HuH-7 (cell line): Measurements from ENCODE around the gene SSTR3.
"Not testable (repeated sequence)": the region's sequence is repeated elsewhere in the genome, so short reads cannot be mapped to it uniquely, and the experiment has no call there.

ENCODE experiments used
- DNase-seq: peaks from one replicate; pipeline ENCODE4 v3.0.0; 2011; ENCODE audit warnings: low spot score

SSTR3 gene

GRCh38 chr22:37212174-37212906, at the start of gene SSTR3:
TSS of gene SSTR3 (minus strand) at chr22:37212477. CDS start at chr22:37207803, 4,674 bp downstream.
- no peak for DNase-seq

GRCh38 chr22:37260901-37261336, 48.6 kb upstream of the SSTR3 start:
- DNase-seq = peak; percentile 80

DNA sequence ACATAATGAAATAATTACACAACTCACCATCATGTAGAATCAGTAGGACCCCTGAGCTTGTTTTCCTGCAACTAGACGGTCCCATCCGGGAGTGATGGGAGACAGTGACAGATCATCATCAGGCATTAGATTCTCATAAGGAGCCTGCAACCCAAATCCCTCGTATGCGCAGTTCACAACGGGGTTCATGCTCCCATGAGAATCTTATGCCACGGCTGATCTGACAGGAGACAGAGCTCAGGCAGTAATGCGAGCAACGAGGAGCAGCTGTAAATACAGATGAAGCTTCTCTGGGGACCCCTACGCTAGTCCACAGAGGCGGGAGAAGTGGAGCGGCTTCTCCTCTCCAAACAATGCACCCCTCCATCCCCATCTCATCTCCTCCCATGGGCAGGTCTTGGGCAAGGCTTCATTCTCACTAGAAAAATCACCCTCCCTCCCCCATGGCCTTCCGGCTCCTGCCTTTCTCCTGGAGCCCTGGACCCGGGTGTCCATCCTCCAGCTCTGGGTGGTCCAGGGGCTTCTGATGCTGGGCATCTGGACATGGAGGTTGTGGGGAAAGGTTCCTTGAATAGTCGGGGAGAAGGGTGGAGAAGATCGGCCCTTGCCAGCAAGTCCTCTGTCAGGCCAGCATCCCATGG, 48.0 kb upstream of the SSTR3 start:
- DNase-seq = no peak

DNA sequence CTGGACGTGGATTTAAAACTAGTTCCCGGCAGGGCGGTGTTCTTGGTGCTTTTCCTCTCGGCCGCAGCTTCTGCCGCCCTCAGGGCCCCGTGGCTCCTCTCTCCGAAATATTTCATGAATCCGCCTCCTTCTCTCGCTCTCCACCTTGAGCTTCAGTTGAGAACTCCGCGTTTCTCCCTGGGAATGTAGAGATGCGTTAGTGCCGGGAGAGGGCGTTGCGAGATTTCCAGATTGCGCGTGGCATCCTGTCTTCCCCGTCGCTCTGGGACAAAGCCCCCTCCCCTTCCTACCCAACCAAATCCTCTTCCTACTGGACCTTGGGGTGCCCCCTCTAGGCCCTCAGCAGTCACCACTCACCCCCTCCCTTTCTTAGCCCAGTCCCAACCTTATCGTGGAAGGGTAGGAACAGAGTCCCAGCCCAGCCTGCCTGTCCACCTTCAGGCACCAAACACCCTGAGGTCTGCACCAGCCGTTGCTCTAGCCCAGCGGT, 47.3 kb upstream of the SSTR3 start:
- DNase-seq = no peak

DNA sequence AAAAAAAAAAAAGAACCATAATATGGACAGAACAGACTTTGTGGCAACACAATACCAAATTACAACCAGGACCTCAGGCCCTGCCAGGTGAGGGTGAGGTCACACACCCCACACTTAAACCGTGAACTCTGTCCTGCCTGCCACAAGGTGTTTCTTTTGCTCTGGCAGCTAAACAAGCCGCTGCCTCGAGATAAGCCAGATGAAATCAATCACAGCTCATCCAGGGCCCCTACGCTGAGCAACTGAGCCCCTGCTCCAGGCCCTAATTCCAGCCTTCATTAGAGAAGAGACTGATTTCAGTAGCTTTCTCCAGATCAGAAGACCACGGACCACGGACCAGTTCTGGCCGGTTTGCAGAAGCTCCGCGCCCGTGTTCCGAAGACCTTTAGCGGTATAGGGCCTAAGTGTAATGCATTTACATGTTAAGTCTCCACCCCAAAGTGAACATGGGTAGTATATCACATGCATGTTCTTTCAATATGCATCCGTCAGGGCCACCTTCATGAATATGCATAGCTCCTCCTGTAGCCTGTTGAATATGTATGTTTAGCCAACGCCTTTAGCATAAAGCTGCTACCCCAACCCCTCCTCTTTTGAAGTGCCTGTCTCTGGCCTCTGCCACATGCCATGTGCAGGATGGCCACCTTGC, 46.6 kb upstream of the SSTR3 start:
- no peak for DNase-seq

DNA sequence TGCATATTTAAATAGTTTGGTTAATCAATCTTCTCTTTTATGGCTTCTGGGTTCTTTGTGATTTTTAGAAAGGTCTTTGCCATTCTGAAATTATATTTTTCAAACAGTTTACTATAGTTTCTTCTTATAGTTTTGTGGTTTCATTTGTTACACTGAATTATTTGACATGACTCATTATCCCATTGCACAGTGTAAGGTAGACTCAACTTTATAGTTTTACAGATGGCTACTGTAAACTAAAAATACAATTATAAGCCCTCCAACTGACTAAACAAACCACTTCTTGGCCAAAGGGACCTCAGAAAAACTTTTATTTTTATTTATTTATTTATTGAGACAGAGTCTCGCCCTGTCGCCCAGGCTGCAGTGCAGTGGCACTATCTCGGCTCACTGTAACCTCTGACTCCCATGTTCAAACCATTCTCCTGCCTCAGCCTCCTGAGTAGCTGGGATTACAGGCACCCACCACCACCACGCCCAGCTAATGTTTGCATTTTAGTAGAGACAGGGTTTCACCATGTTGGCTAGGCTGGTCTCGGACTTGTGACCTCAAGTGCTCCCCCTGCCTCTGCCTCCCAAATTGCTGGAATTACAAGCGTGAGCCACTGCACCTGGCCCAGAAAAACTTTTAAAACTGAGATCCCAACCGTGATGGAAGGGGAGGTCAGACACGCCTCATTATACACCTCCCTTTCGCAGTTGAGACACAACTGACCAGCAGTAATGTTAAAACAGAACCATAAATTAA, 45.9 kb upstream of the SSTR3 start:
- DNase-seq = no peak

DNA sequence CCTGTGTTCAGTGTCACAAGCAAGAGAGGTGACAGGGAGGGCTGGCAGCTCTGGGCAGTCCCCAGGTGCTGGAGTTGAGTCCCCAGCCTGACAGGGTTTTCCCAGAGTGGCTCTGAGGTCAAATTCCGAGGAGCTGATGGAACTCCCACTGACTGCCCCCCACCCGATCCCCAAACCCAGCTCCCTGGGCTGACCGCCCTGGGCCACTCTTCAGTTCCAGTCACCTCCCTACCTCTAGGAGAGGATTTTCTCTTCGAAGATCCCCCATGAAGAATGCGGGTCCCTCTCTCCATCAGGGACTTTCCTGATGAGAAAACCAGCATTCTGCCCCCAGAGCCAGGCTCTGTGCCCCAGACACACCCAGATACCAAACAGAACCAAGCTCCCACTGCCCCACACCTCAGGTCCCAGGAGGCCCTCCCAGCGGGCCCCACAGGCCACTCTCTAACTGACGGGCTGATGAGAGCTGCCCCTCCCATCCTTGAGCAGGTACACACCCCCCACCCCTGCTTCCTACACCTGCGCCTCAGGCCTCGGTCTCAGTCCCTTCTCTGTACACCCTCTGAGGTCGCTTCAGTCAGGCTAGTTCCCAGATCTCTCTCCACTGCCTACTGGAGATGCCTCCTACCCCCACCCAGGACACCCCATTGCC, 43.9 kb upstream of the SSTR3 start:
- no peak for DNase-seq

- no peak for DNase-seq
Measured at GRCh38 chr22:37255558-37256006, 43.3 kb upstream of the SSTR3 start.

GRCh38 chr22:37254867-37255233, 42.6 kb upstream of the SSTR3 start:
- DNase-seq = no peak

DNA sequence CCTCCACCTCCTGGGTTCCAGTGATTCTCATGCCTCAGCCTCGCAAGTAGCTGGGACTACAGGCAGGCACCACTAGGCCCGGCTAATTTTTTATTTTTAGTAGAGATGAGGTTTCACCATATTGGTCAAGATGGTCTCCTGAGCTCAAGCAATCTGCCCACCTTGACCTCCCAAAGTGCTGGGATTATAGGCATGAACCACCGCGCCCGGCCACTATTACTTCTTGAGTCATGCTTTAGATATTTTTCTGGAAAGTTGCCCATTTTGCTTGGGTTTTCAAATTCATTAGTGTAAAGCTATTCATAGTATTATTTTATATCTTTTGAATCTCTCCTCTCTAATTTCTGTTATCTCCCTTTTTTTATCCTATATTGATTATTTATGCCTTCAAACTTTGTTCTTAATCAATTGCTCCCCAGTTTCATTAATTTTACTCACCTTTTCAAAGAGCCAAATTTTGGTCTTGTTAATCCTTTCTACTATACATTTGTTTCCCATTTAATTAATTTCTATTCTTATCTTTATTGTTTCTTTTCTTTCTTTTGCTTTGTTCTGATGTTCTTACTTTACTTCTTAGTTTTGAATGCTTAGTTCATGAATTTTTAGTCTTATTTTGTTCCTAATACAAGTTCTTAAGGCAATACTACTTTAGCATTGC, 42.1 kb upstream of the SSTR3 start:
- DNase-seq = no peak

DNA sequence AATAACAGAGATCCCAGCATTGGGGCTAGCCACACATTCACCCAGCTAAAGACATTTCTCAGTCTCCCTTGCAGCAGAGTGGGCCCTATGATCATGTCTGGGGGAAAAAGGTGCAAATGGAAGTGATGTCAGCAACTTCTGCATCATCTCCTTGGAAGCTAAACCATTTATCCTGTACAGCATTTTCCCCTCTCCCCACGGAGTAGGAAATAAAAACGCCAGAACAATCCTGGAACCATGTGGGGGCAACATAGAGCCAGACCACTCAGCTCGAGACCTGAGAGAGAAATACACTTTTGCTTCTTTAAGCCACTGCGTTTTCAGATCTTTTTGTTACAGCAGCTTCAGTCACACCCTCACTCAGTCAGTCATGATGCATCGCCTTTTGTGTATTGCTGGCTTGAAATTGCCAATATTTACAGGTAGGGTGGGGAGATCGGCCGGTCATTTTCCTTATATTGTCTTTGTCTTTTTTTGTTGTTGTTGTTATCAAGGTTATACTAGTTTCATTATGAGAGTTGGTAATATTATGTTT, 40.9 kb upstream of the SSTR3 start:
- no peak for DNase-seq

DNA sequence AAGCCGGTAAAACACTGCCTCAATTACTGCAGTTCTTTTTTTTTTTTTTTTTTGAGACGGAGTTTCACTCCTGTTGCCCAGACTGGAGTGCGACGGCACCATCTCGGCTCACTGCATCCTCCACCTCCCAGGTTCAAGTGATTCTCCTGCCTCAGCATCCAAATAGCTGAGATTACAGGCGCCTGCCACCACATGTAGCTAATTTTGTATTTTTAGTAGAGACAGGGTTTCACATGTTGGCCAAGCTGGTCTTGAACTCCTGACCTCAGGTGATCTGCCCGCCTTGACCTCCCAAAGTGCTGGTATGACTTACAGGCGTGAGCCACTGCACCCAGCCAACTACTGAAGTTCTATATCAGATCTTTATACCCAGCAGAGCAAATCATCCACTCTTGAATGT, 39.6 kb upstream of the SSTR3 start:
- DNase-seq = not testable (repeated sequence)

DNA sequence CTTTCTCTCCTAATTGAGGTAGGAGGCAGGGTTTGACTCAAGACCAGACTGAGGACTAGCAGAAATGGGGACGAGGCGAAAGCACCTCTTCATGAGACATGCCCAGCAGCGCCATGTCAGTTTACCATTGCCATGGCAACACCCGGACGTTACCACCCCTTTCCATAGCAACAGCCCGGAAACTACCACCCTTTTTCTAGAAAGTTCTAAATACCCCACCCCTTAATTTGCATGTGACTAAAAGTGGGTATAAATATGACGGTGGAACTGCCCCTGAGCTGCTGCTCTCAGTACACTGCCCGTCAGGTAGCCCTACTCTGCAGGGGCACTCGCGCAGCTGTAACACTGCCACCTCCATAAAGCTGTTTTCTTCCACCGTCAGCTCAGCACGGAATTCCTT, 37.7 kb upstream of the SSTR3 start:
- no peak for DNase-seq

- DNase-seq = no peak
Measured at GRCh38 chr22:37248251-37248650, 36.0 kb upstream of the SSTR3 start.

DNA sequence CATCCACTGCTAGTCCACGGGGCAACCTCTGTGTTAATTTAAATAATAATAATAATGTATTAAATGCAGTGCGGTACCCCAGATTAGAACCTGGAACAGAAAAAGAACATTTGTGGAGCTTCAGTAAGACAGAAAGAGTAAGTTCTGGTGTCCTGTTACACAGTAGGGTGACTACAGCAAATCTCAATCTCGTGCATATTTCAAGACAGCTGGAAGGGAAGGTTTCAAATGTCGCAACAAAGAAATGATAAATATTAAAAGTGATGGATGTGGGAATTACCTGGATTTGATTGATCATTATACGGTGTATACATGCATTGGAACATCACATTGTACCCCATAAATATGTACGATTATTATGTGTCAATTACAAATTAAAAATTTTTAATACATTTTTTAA, 33.5 kb upstream of the SSTR3 start:
- no peak for DNase-seq

DNA sequence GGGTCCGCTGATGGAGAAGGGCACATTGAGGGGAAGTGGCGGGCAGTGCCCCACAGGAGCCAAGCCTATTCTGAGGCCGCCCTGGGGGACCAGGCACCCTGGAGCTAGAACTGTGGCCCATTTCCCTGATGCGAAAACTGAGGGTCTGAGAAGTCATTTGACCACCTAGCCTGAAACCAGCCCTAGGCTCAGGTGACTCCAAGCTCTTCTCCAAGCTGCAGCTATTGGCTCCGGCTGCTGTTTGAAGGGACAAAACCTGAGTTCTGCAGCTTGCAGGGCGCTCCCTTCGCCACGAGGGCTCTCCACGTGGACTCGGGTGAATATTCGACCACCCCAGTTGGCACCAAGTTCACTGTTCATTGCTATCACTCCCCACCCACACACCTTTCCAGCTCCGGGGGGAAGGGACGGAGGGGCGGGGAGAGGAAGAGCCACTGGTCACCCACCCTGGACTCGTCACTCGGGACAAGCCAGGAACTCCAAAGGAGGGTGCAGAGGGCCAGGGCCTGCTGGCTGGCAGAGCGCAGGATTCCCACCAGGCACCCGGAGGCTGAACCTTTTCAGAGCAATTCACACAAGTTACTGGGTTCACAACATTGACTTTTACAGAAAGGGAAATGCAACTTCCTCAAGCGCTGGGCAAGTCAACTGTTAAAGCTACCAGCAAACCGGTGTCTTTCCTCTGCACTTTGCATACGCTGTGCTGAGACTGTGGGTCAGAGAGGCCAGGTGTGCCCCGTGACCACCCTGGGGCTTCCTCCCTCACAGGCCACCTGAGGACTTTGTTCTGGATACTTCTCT, 32.8 kb upstream of the SSTR3 start:
- no peak for DNase-seq

DNA sequence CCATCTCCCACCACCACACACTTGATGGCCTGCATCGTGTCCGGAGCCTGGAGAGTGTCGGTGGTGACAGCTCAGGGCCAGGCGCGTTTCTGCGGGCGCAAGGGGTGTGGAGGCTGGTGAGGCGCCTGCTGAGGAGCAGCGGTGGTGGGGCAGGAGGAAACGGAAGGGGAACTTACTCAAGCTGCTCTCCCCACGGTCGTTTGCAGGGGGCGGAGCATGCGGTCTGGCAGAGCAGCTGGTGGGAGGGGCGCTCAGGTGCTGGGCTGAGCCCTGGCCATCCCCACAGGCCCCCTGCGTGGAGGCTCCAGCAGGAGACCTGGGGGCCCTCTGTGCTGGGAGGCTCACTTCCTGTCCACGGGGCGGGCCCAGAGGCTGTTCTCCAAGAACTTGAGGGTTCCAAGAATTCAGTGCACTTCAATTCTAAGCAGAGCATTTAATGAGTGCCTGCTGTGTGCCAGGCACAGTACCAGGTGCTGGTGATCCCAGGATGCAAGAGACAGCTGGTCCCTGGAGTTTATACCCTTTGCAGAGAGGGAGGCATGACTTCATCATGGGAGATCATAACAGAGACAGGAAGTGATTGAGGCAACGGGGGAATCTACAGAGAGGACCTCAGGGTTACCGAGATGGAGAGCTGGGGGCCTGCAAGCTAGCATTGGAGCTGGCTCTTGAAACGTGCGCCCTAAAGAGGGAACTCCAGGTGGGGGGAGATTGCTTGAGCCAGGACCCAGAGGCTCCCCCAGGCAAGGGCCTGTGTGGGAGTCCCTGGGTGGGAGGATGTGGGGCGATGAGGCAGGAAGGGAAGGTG, 32.0 kb upstream of the SSTR3 start, which contains the start of gene RAC2:
TSS of gene RAC2 (minus strand) at position 156 of the 808 bp plus-strand sequence. CDS start at position 35, 121 bp downstream.
- no peak for DNase-seq

GRCh38 chr22:37243402-37244113, 31.3 kb upstream of the SSTR3 start:
- no peak for DNase-seq
